ENCODE data around the gene ISG20. TPM values are rescaled to one million over a fixed set of nuclear protein-coding genes. Genes with fewer than 3 reads are reported as not detected.

ISG20 gene
- total RNA-seq, 4 donors from 2014 or later, result 6.1 to 15.1 (median 12.9) TPM

GRCh38 chr15:88695101-88695500 lies 56.3 kb downstream of the ISG20 start:
- 79% methylated on average over 8 of the region's 8 CpGs for WGBS
- TF ChIP-seq, protein P1, sequence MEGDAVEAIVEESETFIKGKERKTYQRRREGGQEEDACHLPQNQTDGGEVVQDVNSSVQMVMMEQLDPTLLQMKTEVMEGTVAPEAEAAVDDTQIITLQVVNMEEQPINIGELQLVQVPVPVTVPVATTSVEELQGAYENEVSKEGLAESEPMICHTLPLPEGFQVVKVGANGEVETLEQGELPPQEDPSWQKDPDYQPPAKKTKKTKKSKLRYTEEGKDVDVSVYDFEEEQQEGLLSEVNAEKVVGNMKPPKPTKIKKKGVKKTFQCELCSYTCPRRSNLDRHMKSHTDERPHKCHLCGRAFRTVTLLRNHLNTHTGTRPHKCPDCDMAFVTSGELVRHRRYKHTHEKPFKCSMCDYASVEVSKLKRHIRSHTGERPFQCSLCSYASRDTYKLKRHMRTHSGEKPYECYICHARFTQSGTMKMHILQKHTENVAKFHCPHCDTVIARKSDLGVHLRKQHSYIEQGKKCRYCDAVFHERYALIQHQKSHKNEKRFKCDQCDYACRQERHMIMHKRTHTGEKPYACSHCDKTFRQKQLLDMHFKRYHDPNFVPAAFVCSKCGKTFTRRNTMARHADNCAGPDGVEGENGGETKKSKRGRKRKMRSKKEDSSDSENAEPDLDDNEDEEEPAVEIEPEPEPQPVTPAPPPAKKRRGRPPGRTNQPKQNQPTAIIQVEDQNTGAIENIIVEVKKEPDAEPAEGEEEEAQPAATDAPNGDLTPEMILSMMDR (IDR thresholded peaks at IDR 0.05), result no peak
- TF ChIP-seq POLR2A (IDR thresholded peaks at IDR 0.05) (no peak), POLR2AphosphoS5 (IDR thresholded peaks at IDR 0.05) (no peak), EP300 (IDR thresholded peaks at IDR 0.05) (no peak)
- Histone ChIP-seq H3K4me3 (no peak overlapping the region), H3K36me3 (no peaks in the 10 kb centered on the region), H3K27me3 (peaks cover 25% of the 10 kb centered on the region), H3K4me1 (no peaks in the 10 kb centered on the region), H3K9me3 (no peaks in the 10 kb centered on the region), H3K27ac (no peak overlapping the region)
- peak in 1 of 2 donors; percentile 56 for DNase-seq (ENCODE audit: low spot score in 2 of 2)

- TF ChIP-seq POLR2A (IDR thresholded peaks at IDR 0.05), result no peak
- TF ChIP-seq POLR2AphosphoS5 (IDR thresholded peaks at IDR 0.05), result no peak
- TF ChIP-seq, protein P1 (IDR thresholded peaks at IDR 0.05), result no peak
- TF ChIP-seq EP300 (IDR thresholded peaks at IDR 0.05), result no peak
- 65% methylated on average over 18 of the region's 20 CpGs for WGBS
- Histone ChIP-seq H3K4me1 (no peaks in the 10 kb centered on the region), H3K27me3 (peaks cover 25% of the 10 kb centered on the region), H3K27ac (no peak overlapping the region), H3K36me3 (no peaks in the 10 kb centered on the region), H3K4me3 (no peak overlapping the region), H3K9me3 (no peaks in the 10 kb centered on the region)
- peak in 1 of 2 donors; percentile 67 for DNase-seq (ENCODE audit: low spot score in 2 of 2)
Measured at GRCh38 chr15:88695691-88696251, 57.0 kb downstream of the ISG20 start.

- no peak overlapping the region for H3K27ac ChIP-seq
- no peaks in the 10 kb centered on the region for H3K36me3 ChIP-seq
- H3K27me3 ChIP-seq, result peaks cover 25% of the 10 kb centered on the region
- WGBS, result 51% methylated on average over 3 of the region's 3 CpGs
- H3K9me3 ChIP-seq, result no peaks in the 10 kb centered on the region
- TF ChIP-seq, protein P1 (IDR thresholded peaks at IDR 0.05), result no peak
- TF ChIP-seq EP300 (IDR thresholded peaks at IDR 0.05), result no peak
- no peak for TF ChIP-seq POLR2A (IDR thresholded peaks at IDR 0.05)
- TF ChIP-seq POLR2AphosphoS5 (IDR thresholded peaks at IDR 0.05), result no peak
- DNase-seq (ENCODE audit: low spot score in 2 of 2), result peak in 1 of 2 donors; percentile 40
- no peaks in the 10 kb centered on the region for H3K4me1 ChIP-seq
- no peak overlapping the region for H3K4me3 ChIP-seq
Measured at GRCh38 chr15:88696254-88696653, 57.4 kb downstream of the ISG20 start.

DNA sequence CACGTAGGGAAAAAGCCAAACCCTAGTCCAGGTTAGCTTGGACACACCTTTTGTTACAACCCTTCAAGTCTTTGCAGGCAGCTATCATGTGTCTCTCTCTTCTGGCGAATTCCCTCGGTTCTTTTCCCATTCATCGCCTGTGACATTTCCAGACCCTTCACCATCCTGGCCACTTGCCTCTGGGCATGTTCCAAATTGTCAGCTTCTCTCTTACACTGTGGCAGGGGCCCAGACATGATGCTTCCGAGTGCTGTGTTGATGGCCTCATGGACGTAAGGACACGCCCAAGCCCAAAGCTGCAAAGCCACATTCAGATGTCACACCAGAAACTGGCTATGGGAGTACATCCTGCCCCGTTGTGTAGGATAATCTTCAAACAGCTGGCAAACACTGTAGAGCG lies 58.5 kb downstream of the ISG20 start:
- TF ChIP-seq POLR2A (IDR thresholded peaks at IDR 0.05) (no peak), POLR2AphosphoS5 (IDR thresholded peaks at IDR 0.05) (no peak), EP300 (IDR thresholded peaks at IDR 0.05) (no peak)
- TF ChIP-seq, protein P1 (IDR thresholded peaks at IDR 0.05), result no peak
- no peak overlapping the region for H3K27ac ChIP-seq
- no peaks in the 10 kb centered on the region for H3K36me3 ChIP-seq
- H3K27me3 ChIP-seq, result peaks cover 25% of the 10 kb centered on the region
- no peaks in the 10 kb centered on the region for H3K4me1 ChIP-seq
- no peak overlapping the region for H3K4me3 ChIP-seq
- 53% methylated on average over 9 of the region's 9 CpGs for WGBS
- DNase-seq (ENCODE audit: low spot score in 2 of 2), result peak in 1 of 2 donors; percentile 35
- no peaks in the 10 kb centered on the region for H3K9me3 ChIP-seq

DNA sequence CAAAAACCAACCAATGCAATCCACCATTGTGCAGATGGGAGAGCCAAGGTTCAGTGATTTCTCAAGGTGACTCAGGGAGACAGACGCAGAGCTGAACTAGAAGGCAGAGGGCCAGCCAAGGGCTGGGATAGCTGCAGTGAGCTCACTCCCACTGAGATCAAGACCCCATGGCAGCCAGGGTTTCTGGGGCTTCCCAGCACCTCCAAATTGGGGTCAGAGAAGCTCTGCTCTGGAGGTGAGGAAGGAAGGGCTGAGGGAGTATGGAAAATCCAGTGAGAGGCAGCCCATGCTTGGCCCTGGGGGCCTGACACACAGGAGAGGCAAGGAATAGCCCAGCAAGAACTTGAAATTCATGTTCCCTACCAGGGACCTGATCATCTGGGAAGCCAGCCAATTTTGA lies 61.0 kb downstream of the ISG20 start:
- H3K36me3 ChIP-seq, result no peaks in the 10 kb centered on the region
- 83% methylated on average over 1 of the region's 1 CpG for WGBS
- TF ChIP-seq, protein P1 (IDR thresholded peaks at IDR 0.05), result no peak
- no peak for TF ChIP-seq POLR2AphosphoS5 (IDR thresholded peaks at IDR 0.05)
- no peak for TF ChIP-seq POLR2A (IDR thresholded peaks at IDR 0.05)
- TF ChIP-seq EP300 (IDR thresholded peaks at IDR 0.05), result no peak

More for the DNA sequence above, 61.0 kb downstream of the ISG20 start:
- peak in 1 of 2 donors; percentile 40 for DNase-seq (ENCODE audit: low spot score in 2 of 2)
- H3K9me3 ChIP-seq, result no peaks in the 10 kb centered on the region
- H3K4me3 ChIP-seq, result no peak overlapping the region
- H3K27ac ChIP-seq, result no peak overlapping the region
- peaks cover 13% of the 10 kb centered on the region for H3K27me3 ChIP-seq
- H3K4me1 ChIP-seq, result peaks cover under 1% of the 10 kb centered on the region
